Mesendoderm (in vitro differentiated cells): ENCODE data around the gene PTCD3.

Experiments
- DNase-seq: peaks from one replicate; pipeline ENCODE4 v3.0.0; 2013
- H2AK5ac ChIP-seq: 2 replicates; pipeline ENCODE4 v1.6.1; 2013; ENCODE audit warnings: low read length, inconsistent platforms
- H2BK120ac ChIP-seq: 2 replicates; pipeline ENCODE4 v1.6.1; 2013; ENCODE audit warnings: low read depth, mild to moderate bottlenecking, low read length, moderate library complexity, mixed read lengths
- H2BK15ac ChIP-seq: replicated peaks from 2 replicates; pipeline ENCODE4 v1.6.1; 2013; ENCODE audit warnings: low read depth, mild to moderate bottlenecking, moderate library complexity
- H2BK5ac ChIP-seq: 2 replicates; pipeline ENCODE4 v1.6.1; 2013; ENCODE audit warnings: low read length, inconsistent platforms
- H3K18ac ChIP-seq: 2 replicates; pipeline ENCODE4 v1.6.1; 2013; ENCODE audit warnings: mild to moderate bottlenecking, low read length, mixed read lengths
- H3K23ac ChIP-seq: one replicate; pipeline ENCODE4 v1.6.1; 2013; ENCODE audit warnings: low read length
- H3K27ac ChIP-seq: 2 replicates; pipeline ENCODE4 v1.5.1; 2013; ENCODE audit warnings: low read depth, mild to moderate bottlenecking, inconsistent platforms, low read length, moderate library complexity
- H3K27me3 ChIP-seq: 2 replicates; pipeline ENCODE4 v1.6.1; 2013; ENCODE audit warnings: low read length, control low read depth, mild to moderate bottlenecking, inconsistent platforms; ENCODE audit not compliant: insufficient read depth, poor library complexity
- H3K36me3 ChIP-seq: 2 replicates; pipeline ENCODE4 v1.6.1; 2013; ENCODE audit warnings: low read length, inconsistent platforms; ENCODE audit not compliant: control insufficient read depth, insufficient read depth
- H3K4ac ChIP-seq: one replicate; pipeline ENCODE4 v1.6.1; 2013; ENCODE audit warnings: low read depth, mild to moderate bottlenecking, low read length, moderate library complexity
- H3K4me1 ChIP-seq: 2 replicates; pipeline ENCODE4 v1.6.1; 2013; ENCODE audit warnings: low read depth, low read length, inconsistent platforms; ENCODE audit not compliant: control insufficient read depth
- H3K4me2 ChIP-seq: 2 replicates; pipeline ENCODE4 v1.6.1; 2013; ENCODE audit warnings: low read length
- H3K4me3 ChIP-seq: 2 replicates; pipeline ENCODE4 v1.5.1; 2013; ENCODE audit warnings: mild to moderate bottlenecking, low read length
- H3K56ac ChIP-seq: one replicate; pipeline ENCODE4 v1.6.1; 2013; ENCODE audit warnings: low read length
- H3K79me1 ChIP-seq: 2 replicates; pipeline ENCODE4 v1.6.1; 2013; ENCODE audit warnings: low read length, inconsistent platforms
- H3K79me2 ChIP-seq: 2 replicates; pipeline ENCODE4 v1.6.1; 2013; ENCODE audit warnings: mild to moderate bottlenecking, low read length; ENCODE audit not compliant: control insufficient read depth, insufficient read depth
- H3K9ac ChIP-seq: 2 replicates; pipeline ENCODE4 v1.6.1; 2013; ENCODE audit warnings: low read length, inconsistent platforms
- H4K5ac ChIP-seq: one replicate; pipeline ENCODE4 v1.6.1; 2013; ENCODE audit warnings: low read length
- H4K8ac ChIP-seq: one replicate; pipeline ENCODE4 v1.6.1; 2013; ENCODE audit warnings: low read depth, mild to moderate bottlenecking, control low read depth, low read length, moderate library complexity
- WGBS: extraction: QIAGEN DNeasy Blood & Tissue Kit; methylation state at CpG from one replicate; pipeline ENCODE4 v1.1.7; 2013; ENCODE audit warnings: low lambda C conversion rate, missing lambda C conversion rate; ENCODE audit not compliant: insufficient coverage; ENCODE audit errors: extremely low coverage; 5-methylcytosine and 5-hydroxymethylcytosine counted together

Gene PTCD3

DNA sequence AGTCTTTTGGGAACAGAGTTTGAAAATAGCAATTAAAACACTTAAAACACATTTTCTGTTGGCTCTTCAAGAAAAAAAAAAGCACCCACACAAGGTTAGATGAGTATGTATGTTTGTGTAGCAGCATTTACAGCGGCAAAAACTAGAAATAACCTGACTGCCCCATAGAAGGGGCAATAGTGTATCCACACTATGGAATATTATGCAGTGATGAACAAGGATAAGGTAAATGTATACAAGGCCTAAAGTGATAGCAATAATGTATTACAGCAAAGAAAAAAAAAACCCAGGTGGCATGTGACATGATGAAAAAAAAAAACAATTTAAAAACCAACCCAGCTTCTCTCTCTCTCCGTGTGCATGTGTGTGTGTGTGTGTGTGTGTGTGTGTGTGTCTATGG, 35.2 kb upstream of the PTCD3 start:
- Histone ChIP-seq H3K18ac (no peak overlapping the region), H2BK15ac (no peak overlapping the region), H4K8ac (no peak overlapping the region), H2BK120ac (no peak overlapping the region), H3K4me3 (no peak overlapping the region), H2AK5ac (no peak overlapping the region), H3K27ac (no peak overlapping the region), H3K4me2 (no peak overlapping the region), H3K27me3 (no peaks in the 10 kb centered on the region), H3K9ac (no peak overlapping the region), H3K4me1 (no peaks in the 10 kb centered on the region), H3K4ac (no peak overlapping the region), H4K5ac (no peak overlapping the region), H3K56ac (no peak overlapping the region), H3K79me2 (no peaks in the 10 kb centered on the region), H3K79me1 (no peaks in the 10 kb centered on the region), H3K23ac (no peak overlapping the region), H3K36me3 (peaks cover 17% of the 10 kb centered on the region), H2BK5ac (no peak overlapping the region)
- no peak for DNase-seq
- no CpG with 5 or more reads among the region's 2 CpGs for WGBS

GRCh38 chr2:86072271-86072858, 33.7 kb upstream of the PTCD3 start:
- H3K18ac ChIP-seq = no peak overlapping the region
- no peaks in the 10 kb centered on the region for H3K79me1 ChIP-seq
- no peak overlapping the region for H4K8ac ChIP-seq
- H2BK120ac ChIP-seq = no peak overlapping the region
- H3K56ac ChIP-seq = no peak overlapping the region
- H3K23ac ChIP-seq = no peak overlapping the region
- no peak overlapping the region for H3K4ac ChIP-seq
- no peak overlapping the region for H4K5ac ChIP-seq
- H3K79me2 ChIP-seq = no peaks in the 10 kb centered on the region
- WGBS = no CpG with 5 or more reads among the region's 9 CpGs
- H2AK5ac ChIP-seq = no peak overlapping the region
- no peaks in the 10 kb centered on the region for H3K27me3 ChIP-seq
- H3K4me1 ChIP-seq = no peaks in the 10 kb centered on the region
- H3K9ac ChIP-seq = no peak overlapping the region
- H3K4me2 ChIP-seq = no peak overlapping the region
- no peak overlapping the region for H2BK5ac ChIP-seq
- no peak overlapping the region for H2BK15ac ChIP-seq
- peaks cover 28% of the 10 kb centered on the region for H3K36me3 ChIP-seq
- H3K27ac ChIP-seq = no peak overlapping the region
- no peak overlapping the region for H3K4me3 ChIP-seq
- no peak for DNase-seq

DNA sequence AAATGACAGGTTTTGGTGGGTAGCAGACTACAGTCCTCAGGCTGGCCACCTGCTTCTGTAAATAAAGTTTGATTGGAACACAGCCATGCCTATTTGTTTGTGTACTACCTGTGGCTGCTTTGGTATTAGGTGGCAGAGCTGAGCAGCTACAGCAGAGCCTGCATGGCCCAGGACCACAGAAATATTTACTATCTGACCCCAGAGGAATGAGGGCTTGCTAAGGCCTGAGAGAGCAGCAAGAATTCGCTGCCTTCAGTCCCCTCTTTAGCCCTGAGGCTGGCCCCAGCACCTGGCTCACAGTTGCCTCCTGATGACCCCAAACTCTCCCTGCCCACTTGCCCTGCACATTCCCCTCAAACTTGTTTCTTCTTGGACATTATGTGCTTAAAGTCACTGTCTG, 32.8 kb upstream of the PTCD3 start:
- H3K56ac ChIP-seq = no peak overlapping the region
- no peak overlapping the region for H3K9ac ChIP-seq
- H3K36me3 ChIP-seq = peaks cover 29% of the 10 kb centered on the region
- H2BK5ac ChIP-seq = no peak overlapping the region
- no peak overlapping the region for H3K4me2 ChIP-seq
- H3K4ac ChIP-seq = no peak overlapping the region
- no peak overlapping the region for H3K27ac ChIP-seq
- no CpG with 5 or more reads among the region's 1 CpG for WGBS
- H4K8ac ChIP-seq = no peak overlapping the region
- no peaks in the 10 kb centered on the region for H3K4me1 ChIP-seq
- no peak for DNase-seq
- H3K18ac ChIP-seq = no peak overlapping the region
- H3K79me2 ChIP-seq = no peaks in the 10 kb centered on the region
- H3K23ac ChIP-seq = no peak overlapping the region
- no peaks in the 10 kb centered on the region for H3K27me3 ChIP-seq
- no peak overlapping the region for H2BK15ac ChIP-seq
- no peak overlapping the region for H2AK5ac ChIP-seq
- H4K5ac ChIP-seq = no peak overlapping the region
- H3K4me3 ChIP-seq = no peak overlapping the region
- H2BK120ac ChIP-seq = no peak overlapping the region
- H3K79me1 ChIP-seq = no peaks in the 10 kb centered on the region

DNA sequence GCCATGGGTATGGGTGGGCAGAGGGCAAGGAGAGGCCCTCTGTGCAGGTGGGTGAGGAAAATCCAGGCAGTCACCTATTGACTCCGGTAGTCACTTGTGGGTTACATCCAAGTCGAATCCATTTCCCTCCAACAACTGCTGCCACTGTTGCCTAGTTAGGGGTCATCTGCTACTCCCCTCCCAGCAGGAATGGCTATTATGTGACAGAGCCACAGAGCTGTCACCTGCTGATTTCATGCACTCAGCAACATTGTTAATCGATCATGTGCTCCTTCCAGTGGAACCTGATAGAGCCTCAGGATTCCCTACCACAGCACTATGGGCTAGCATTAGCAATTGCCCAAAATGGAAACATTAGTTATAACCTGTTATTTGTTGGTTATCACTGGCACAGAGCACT, 31.8 kb upstream of the PTCD3 start:
- Histone ChIP-seq H3K79me1 (no peaks in the 10 kb centered on the region), H3K36me3 (peaks cover 31% of the 10 kb centered on the region)
- no CpG with 5 or more reads among the region's 3 CpGs for WGBS

DNA sequence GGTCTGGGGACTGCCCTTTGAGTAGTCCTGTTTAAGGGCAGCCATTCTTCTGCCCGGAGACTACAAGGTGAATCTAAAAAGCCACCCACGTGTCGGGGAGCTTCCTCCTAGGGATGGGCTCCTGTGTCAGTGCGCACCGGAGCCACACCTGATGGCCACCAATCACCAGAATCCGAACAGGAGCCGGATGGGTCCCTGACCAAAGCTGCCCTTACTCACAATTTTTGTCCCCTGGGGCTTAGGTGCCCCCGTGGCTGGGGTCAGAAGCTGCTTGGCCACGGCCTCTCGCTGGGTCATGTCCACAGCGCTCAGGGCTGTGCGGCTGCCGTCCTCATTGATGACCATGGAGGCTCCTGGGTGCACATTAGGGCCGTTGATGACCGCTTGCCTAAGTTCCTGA, 31.2 kb upstream of the PTCD3 start:
- Histone ChIP-seq H3K4ac (no peak overlapping the region), H3K79me2 (no peaks in the 10 kb centered on the region), H2BK120ac (no peak overlapping the region), H3K23ac (no peak overlapping the region), H3K27ac (no peak overlapping the region), H3K4me3 (no peak overlapping the region), H3K9ac (no peak overlapping the region), H3K18ac (no peak overlapping the region), H2AK5ac (no peak overlapping the region), H3K4me1 (no peaks in the 10 kb centered on the region), H2BK5ac (no peak overlapping the region), H4K5ac (no peak overlapping the region), H2BK15ac (no peak overlapping the region), H3K27me3 (no peaks in the 10 kb centered on the region), H4K8ac (no peak overlapping the region), H3K56ac (no peak overlapping the region), H3K4me2 (no peak overlapping the region), H3K36me3 (peaks cover 31% of the 10 kb centered on the region), H3K79me1 (no peaks in the 10 kb centered on the region)
- DNase-seq = no peak
- no CpG with 5 or more reads among the region's 15 CpGs for WGBS

More for the DNA sequence above, 31.8 kb upstream of the PTCD3 start:
- Histone ChIP-seq H3K27me3 (no peaks in the 10 kb centered on the region), H2BK120ac (no peak overlapping the region), H3K4ac (no peak overlapping the region), H3K9ac (no peak overlapping the region), H3K27ac (no peak overlapping the region), H2AK5ac (no peak overlapping the region), H3K4me3 (no peak overlapping the region), H2BK15ac (no peak overlapping the region), H4K5ac (no peak overlapping the region), H2BK5ac (no peak overlapping the region), H3K56ac (no peak overlapping the region), H3K4me2 (no peak overlapping the region), H3K18ac (no peak overlapping the region), H3K4me1 (no peaks in the 10 kb centered on the region), H4K8ac (no peak overlapping the region), H3K79me2 (no peaks in the 10 kb centered on the region), H3K23ac (no peak overlapping the region)
- DNase-seq = no peak

DNA sequence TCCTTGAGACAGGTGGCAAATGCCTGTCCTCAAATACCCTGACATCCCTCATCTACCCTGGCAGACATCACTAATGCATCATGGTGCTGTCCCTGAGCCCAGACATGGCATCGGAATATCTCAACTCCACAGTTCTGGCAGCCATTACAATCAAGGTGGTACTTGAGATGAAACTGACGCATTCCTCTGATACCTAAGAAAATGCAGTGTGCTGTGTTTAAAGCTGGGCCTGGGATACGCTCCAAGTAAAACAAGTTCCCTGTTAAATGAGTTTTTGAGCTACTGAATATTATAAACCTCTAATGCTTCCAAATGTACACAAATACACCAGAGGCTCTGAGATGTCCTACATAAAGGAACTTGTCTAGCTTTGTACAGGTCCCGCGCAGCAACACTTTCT, 30.1 kb upstream of the PTCD3 start:
- Histone ChIP-seq H2BK5ac (no peak overlapping the region), H3K56ac (no peak overlapping the region), H4K5ac (no peak overlapping the region), H3K4me2 (no peak overlapping the region), H2AK5ac (no peak overlapping the region), H3K9ac (no peak overlapping the region), H2BK120ac (no peak overlapping the region), H3K23ac (no peak overlapping the region), H3K4ac (no peak overlapping the region), H3K79me1 (no peaks in the 10 kb centered on the region), H3K4me3 (no peak overlapping the region), H4K8ac (no peak overlapping the region), H3K79me2 (no peaks in the 10 kb centered on the region), H3K27me3 (no peaks in the 10 kb centered on the region), H3K36me3 (peaks cover 29% of the 10 kb centered on the region), H3K4me1 (no peaks in the 10 kb centered on the region), H3K27ac (no peak overlapping the region), H3K18ac (no peak overlapping the region), H2BK15ac (no peak overlapping the region)
- no peak for DNase-seq
- no CpG with 5 or more reads among the region's 5 CpGs for WGBS
